COLO668 (cell line): Measurements from ENCODE around the gene DENND2A.
"Not testable (repeated sequence)": the region's sequence is repeated elsewhere in the genome, so short reads cannot be mapped to it uniquely, and the experiment has no call there.

Experiments
- DNase-seq: peaks from one replicate; lab custom pipeline; 2025; ENCODE audit not compliant: unreplicated experiment; lab: John Stamatoyannopoulos, UW

The DENND2A gene

GRCh38 chr7:140619915-140620510, 20.6 kb downstream of the DENND2A start:
- not testable (repeated sequence) for DNase-seq

- DNase-seq = no peak
Observed at GRCh38 chr7:140619176-140619575, 21.4 kb downstream of the DENND2A start.

DNA sequence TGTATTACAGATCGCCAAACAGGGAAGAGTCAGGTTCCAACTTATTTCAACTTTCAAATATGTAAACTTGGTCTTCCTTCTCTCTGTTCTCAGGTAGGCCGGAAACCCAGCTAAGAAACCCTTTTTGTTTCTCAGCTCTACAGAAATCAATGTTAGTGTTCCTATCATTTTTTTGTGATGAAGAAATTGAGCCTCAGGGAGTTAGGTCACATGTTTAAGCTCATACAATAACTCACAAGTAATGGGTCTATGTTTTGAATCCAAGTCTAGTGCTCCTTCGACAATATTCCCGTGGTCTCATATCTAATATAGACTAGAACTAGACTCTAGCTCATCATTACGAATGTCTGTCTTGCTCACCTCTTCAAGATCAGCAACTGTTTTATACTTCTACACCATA, 22.3 kb downstream of the DENND2A start:
- no peak for DNase-seq

DNA sequence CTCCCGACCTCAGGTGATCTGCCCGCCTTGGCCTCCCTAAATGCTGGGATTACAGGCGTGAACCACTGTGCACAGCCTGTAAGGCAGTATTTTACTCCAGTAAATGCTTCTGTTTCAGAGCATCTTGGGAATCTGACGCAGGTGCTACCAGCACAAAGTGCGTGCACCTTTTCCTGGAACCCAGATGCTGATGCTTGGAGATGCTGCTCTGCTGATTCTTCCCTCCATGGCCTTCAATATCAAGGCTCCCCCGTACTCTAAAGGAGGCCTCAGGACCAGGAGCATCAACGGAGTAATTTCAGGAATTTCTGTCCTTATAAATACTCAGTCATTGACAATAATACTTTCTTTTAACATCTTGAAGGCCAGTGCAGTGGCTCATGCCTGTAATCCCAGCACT, 23.5 kb downstream of the DENND2A start:
- no peak for DNase-seq

GRCh38 chr7:140616328-140616727, 24.3 kb downstream of the DENND2A start:
- no peak for DNase-seq

DNA sequence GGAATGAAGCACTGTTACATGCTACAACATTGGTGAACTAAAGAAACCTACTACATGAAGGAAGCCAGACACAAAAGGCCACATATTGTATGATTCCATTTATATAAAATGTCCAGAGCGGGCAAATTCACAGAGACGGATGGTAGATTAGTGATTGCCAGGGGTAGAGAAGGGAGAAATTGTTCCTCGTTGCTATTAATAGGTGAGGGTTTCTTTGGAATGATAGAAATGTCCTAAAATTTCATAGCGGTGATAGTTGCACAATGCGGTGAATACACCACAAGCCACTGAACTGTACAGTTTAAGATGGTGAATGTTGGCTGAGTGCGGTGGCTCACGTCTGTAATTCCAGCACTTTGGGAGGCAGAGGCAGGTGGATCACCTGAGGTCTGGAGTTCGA, 29.0 kb downstream of the DENND2A start:
- no peak for DNase-seq

- no peak for DNase-seq
Observed at GRCh38 chr7:140610204-140611165, 30.1 kb downstream of the DENND2A start.

- no peak for DNase-seq
Observed at GRCh38 chr7:140609646-140610045, 31.0 kb downstream of the DENND2A start.

DNA sequence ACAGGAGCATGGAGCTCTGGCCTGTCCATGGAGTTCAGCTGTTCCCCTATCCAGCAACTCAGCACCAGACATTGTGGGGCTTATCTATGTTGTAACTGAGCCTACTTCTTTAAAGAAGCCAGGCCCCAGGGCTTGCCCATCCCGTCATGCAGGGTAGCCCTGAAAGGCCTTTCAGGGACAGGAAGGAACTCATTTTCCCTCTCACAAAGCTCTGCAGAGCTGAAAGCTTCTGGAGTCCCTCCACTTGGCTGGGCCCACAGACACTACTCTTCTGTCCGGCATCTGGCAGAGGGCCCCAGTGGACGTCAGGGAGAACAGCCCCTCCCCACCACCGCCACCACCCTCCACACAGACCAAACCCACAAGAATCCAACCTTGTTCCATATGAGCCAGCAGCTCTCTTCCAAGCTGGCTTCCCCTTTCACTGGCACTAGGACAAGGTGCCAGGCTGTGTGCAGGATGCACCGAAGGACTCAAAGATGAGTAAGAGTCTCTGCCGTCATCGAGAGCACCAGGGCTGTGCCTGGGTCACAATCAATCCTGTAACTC, 33.1 kb downstream of the DENND2A start:
- no peak for DNase-seq

DNA sequence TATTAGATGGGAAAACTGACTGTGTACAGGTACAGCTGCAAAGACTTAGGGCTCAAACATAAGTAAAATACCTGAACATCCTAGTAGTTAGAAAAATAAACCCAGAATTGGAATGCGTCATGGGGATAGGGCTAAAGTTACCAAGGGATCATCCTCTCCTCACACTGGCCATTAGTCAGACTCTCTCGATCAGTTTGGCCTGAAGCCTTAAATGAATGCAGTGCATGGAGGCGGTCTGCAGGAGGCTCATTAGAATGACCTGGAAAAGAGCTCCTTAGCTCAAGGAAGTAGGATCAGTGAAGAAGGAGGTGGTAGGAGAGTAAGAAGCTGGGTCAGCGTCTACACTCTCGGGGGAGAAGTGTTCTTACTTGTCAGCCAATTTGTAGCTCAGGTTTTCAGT, 35.3 kb downstream of the DENND2A start:
- no peak for DNase-seq

GRCh38 chr7:140604760-140605159, 35.9 kb downstream of the DENND2A start:
- DNase-seq = no peak

GRCh38 chr7:140604076-140604475, 36.5 kb downstream of the DENND2A start:
- DNase-seq = no peak

- DNase-seq = no peak
Observed at GRCh38 chr7:140601566-140602174, 38.9 kb downstream of the DENND2A start.

DNA sequence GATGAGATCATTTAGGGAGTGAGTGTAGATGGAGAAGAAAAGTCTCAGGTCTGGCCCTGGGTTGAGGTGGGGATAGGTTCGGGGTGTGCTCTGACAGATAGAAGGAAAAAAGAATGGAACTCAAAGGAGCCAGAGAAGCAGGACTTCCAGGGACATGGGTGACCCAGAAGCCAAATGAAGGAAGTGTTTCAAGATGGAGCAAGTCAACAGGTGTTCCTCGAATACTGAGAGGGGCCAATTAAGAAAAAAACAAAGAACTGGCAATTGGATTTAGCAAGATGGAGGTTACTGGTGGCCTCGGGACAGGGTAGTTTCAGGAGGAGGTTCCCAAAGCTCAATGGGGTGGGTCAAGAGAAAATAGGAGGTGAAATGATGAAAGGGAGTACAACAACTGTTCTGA, 40.3 kb downstream of the DENND2A start:
- DNase-seq = no peak

DNA sequence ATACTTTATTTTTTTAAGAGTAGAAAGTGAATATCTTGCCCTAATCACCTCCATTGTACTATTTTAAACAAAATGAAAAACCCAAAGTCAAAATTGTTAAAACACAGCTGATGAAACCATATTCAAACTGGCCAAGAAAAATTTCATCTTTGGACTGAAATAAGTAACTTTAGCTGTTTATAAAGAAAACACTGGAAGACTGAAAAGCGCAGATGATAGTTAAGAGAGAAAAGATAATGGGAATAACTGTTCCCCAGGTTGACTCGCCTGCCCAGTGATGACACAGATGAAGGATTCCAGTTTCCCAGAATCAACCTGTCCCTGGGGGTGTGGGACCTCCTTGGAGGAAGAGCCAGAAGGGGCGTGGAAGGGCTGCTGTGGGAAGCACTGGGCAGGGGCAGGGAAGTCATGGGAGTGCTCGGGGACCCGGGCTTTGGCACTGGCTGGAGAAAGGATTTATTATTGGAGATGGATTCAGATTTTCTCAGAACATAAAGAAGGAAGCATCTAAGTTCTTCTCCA, 43.1 kb downstream of the DENND2A start:
- no peak for DNase-seq

- DNase-seq = no peak
Observed at GRCh38 chr7:140596519-140597427, 43.8 kb downstream of the DENND2A start.

GRCh38 chr7:140595468-140596092, 45.0 kb downstream of the DENND2A start:
- no peak for DNase-seq

DNA sequence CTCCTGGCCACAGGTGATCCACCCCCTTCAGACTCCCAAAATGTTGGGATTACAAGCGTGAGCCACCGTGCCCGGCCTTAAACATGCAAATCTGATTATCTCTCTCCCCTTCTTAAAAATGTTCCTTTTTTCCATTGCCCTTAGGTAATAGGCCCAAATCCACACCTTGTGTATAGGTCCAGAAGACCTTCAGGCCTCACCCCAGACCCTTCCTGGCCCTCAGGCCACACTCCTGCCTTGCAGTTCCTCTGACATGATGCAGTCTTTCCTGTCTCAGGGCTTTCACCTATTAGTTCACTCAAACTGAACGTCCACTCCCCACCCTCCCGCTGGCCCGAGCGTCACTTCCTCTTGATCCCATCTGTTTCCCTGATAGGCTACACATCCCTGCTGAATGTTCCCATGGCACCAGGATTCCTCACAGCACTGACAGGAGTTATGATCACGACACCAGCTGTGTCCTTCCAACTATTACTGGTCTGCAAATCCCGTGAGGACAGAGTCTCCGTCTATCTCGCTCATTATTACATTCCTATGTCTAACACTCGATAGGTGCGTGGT, 46.4 kb downstream of the DENND2A start:
- DNase-seq = no peak

- no peak for DNase-seq
Observed at GRCh38 chr7:140593672-140593982, 47.0 kb downstream of the DENND2A start.
